ENCODE data around the gene PHLPP1. TPM values are rescaled to one million over a fixed set of nuclear protein-coding genes. Genes with fewer than 3 reads are reported as not detected.

PHLPP1 gene
- total RNA-seq, 1 donor from 2014 or later, result 13.3 TPM

DNA sequence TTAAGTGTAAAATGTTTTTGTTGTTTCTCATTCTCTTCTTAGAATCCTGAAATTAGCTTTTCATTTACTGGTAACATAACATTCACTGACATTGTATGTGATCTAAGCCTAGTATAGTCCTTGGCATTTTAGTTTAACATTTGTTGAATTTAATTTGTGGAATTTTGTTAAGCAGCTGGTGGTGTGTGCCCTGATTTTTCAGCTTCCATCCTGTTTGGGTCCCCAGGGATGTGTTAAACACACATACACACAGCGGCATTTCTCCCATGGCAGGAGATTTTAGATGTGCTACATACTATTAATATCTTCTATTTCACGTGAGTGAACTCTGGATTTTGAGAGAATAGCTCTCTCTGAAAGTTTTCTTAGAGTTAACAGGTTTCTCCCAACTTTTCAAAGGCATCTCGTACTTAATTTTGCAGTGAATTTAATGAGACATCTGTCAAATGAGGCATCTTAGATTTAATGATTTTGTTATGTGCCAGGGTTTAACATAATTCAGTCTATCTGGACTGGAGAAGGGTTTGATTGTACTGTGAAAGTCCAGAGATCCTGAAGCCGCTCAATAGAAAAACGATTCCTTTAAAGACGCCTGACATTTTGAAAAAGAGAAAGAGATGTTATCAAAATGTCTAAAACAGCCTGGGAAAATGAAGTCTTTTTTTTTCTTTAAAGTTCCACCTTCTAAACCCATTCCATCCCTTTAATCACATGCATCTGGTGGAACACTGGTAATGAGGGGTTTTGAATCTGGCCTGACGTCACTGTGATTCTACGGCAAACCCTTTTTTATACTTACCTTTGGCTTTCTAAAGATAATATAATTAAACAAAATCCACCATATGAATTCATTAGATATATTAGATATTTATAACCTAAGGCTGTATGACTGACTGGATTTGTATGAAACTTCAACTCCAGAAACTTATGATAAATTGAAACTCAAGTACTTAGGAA is 6.8 kb downstream of the PHLPP1 start:
- TF ChIP-seq, protein P1, sequence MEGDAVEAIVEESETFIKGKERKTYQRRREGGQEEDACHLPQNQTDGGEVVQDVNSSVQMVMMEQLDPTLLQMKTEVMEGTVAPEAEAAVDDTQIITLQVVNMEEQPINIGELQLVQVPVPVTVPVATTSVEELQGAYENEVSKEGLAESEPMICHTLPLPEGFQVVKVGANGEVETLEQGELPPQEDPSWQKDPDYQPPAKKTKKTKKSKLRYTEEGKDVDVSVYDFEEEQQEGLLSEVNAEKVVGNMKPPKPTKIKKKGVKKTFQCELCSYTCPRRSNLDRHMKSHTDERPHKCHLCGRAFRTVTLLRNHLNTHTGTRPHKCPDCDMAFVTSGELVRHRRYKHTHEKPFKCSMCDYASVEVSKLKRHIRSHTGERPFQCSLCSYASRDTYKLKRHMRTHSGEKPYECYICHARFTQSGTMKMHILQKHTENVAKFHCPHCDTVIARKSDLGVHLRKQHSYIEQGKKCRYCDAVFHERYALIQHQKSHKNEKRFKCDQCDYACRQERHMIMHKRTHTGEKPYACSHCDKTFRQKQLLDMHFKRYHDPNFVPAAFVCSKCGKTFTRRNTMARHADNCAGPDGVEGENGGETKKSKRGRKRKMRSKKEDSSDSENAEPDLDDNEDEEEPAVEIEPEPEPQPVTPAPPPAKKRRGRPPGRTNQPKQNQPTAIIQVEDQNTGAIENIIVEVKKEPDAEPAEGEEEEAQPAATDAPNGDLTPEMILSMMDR (IDR thresholded peaks at IDR 0.05; ENCODE audit: insufficient read depth, low read depth, low read length), result no peak
- TF ChIP-seq EZH2 (IDR thresholded peaks at IDR 0.05; ENCODE audit: insufficient read depth, low read length), result no peak
- Histone ChIP-seq H3K9ac (ENCODE audit: low read length) (peak overlapping the region; percentile 60), H3K4me2 (ENCODE audit: low read length) (peak overlapping the region; percentile 95), H3K36me3 (ENCODE audit: insufficient read depth, low read length) (no peaks in the 10 kb centered on the region), H3K27me3 (ENCODE audit: insufficient read depth, low read length) (no peaks in the 10 kb centered on the region), H3K4me1 (ENCODE audit: insufficient read depth, low read length) (peaks cover 21% of the 10 kb centered on the region), H3K4me3 (ENCODE audit: insufficient read depth, low read depth, low read length) (peak overlapping the region; percentile 30), H3K9me3 (ENCODE audit: insufficient read depth, low read depth, low read length) (no peaks in the 10 kb centered on the region), H4K20me1 (ENCODE audit: insufficient read depth, low read length) (peaks cover 15% of the 10 kb centered on the region), H3K27ac (ENCODE audit: low read depth, low read length) (peak overlapping the region; percentile 4), H2AFZ (ENCODE audit: low read depth, low read length) (peak overlapping the region; percentile 9), H3K79me2 (ENCODE audit: insufficient read depth, low read length) (peaks cover 91% of the 10 kb centered on the region)
- Mint-ChIP-seq H3K27me3 (ENCODE audit: low read depth, unreplicated experiment) (no peaks in the 10 kb centered on the region), H3K9me3 (ENCODE audit: unreplicated experiment) (no peaks in the 10 kb centered on the region), H3K27ac (ENCODE audit: unreplicated experiment) (peak overlapping the region; percentile 54), H3K4me3 (ENCODE audit: unreplicated experiment) (no peak overlapping the region), H3K4me1 (ENCODE audit: low read depth, unreplicated experiment) (peaks cover 31% of the 10 kb centered on the region), H3K36me3 (ENCODE audit: low read depth, unreplicated experiment) (no peaks in the 10 kb centered on the region)
- no peak for DNase-seq (ENCODE audit: low read depth)
- no peak for FAIRE-seq

DNA sequence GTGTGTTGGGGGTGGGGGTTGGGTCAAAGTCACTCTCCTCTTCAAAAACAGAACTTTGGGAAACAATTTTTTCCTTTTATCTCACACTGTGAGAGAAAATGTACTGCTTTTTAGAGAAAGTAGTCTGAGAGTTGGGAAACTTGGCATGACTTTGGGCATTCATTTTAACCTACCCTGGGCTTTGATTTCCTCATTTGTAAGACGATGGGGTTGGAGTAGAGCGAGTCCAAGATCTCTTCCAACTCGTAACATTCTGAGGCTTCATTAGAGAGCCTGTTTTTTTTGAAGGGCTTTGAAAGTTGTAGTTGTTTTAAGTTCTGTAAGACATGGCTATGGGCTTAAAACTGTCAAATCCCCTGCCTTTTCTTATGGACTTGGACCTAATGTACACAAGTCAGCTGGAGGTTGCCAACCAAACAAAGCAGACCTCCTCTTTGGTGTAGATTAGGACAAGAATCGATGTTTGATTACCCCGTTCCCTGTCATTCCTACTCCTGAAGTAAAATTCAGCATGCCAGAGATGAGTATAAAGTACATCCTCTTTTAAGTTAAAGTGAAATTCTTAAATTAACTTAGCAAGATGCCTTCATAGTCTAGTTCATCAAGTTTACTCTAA is 8.4 kb downstream of the PHLPP1 start:
- peaks cover 31% of the 10 kb centered on the region for H3K4me1 Mint-ChIP-seq (ENCODE audit: low read depth, unreplicated experiment)
- H3K9me3 Mint-ChIP-seq (ENCODE audit: unreplicated experiment), result no peaks in the 10 kb centered on the region
- H3K4me3 ChIP-seq (ENCODE audit: insufficient read depth, low read depth, low read length), result no peak overlapping the region
- peak overlapping the region; percentile 59 for H3K27ac Mint-ChIP-seq (ENCODE audit: unreplicated experiment)
- H3K4me3 Mint-ChIP-seq (ENCODE audit: unreplicated experiment), result peak overlapping the region; percentile 55
- H3K4me2 ChIP-seq (ENCODE audit: low read length), result peak overlapping the region; percentile 95
- H3K9ac ChIP-seq (ENCODE audit: low read length), result no peak overlapping the region
- peaks cover 21% of the 10 kb centered on the region for H3K4me1 ChIP-seq (ENCODE audit: insufficient read depth, low read length)
- no peaks in the 10 kb centered on the region for H3K9me3 ChIP-seq (ENCODE audit: insufficient read depth, low read depth, low read length)
- H3K36me3 ChIP-seq (ENCODE audit: insufficient read depth, low read length), result no peaks in the 10 kb centered on the region
- no peaks in the 10 kb centered on the region for H3K36me3 Mint-ChIP-seq (ENCODE audit: low read depth, unreplicated experiment)
- no peak for TF ChIP-seq EZH2 (IDR thresholded peaks at IDR 0.05; ENCODE audit: insufficient read depth, low read length)
- TF ChIP-seq, protein P1 (IDR thresholded peaks at IDR 0.05; ENCODE audit: insufficient read depth, low read depth, low read length), result no peak
- H2AFZ ChIP-seq (ENCODE audit: low read depth, low read length), result peak overlapping the region; percentile 23
- no peak for DNase-seq (ENCODE audit: low read depth)
- no peaks in the 10 kb centered on the region for H3K27me3 ChIP-seq (ENCODE audit: insufficient read depth, low read length)
- no peak overlapping the region for H3K27ac ChIP-seq (ENCODE audit: low read depth, low read length)
- peaks cover 3% of the 10 kb centered on the region for H4K20me1 ChIP-seq (ENCODE audit: insufficient read depth, low read length)
- no peaks in the 10 kb centered on the region for H3K27me3 Mint-ChIP-seq (ENCODE audit: low read depth, unreplicated experiment)
- no peak for FAIRE-seq
- H3K79me2 ChIP-seq (ENCODE audit: insufficient read depth, low read length), result peaks cover 88% of the 10 kb centered on the region

Measured in astrocyte (in vitro differentiated cells and primary cell).